DMS53 (cell line): ENCODE measurements around the gene ACTC1.
A peak's percentile ranks its signal among the peaks of the same experiment; 100 is the strongest.
"Not testable (repeated sequence)": the region's sequence is repeated elsewhere in the genome, so short reads cannot be mapped to it uniquely, and the experiment has no call there.

ENCODE experiments used
- DNase-seq: peaks from one replicate; lab custom pipeline; 2025; lab: John Stamatoyannopoulos, UW

The ACTC1 gene

DNA sequence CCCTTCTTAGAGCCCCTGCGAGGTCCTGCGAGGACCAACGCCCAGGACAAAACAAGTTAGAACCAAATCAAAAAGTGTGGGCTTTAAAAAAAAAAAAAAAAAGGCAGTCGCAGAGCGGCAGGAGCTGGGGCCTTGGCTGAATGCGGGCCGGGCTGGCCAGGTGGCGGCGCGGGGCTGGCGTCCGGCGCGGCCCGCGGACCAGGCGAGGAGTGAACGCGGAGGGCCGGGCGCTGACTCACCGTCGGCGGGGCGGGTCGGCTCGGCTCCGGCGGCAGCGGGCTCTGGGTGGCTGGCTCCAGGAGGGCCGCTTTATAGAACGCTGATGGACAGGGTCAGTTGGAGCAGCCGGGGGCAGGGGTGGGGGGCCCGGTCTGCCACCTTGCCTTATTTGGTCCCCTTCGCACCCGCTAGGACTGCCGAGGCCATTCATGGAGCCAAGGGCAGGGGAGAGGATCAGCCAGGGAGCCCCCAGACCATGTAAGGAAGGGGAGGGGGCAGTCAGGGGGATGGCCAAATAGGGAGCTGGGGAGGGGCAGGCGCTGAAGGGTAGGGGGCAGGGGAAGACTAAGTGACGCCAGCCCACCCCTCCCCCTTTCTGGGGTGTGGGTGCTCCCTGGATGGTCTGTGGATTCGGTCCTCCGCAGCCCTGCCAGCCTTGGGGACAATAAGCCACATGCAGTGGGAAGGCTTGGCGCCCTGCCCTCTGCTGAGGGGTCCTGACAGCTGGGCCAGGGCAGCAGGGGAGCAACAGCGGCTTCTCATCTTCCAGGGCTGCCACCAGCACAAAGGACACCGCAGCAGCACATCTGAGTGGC, at the start of gene ACTC1:
Gene ACTC1 (minus strand): TSS at position 283 of the 815 bp plus-strand sequence. CDS start 741 bp downstream, outside the sequence.
- peak; percentile 74 for DNase-seq

- DNase-seq, result no peak
Measured at GRCh38 chr15:34841262-34841725, 45.9 kb upstream of the ACTC1 start.

- no peak for DNase-seq
Measured at GRCh38 chr15:34838282-34838681, 42.9 kb upstream of the ACTC1 start.

DNA sequence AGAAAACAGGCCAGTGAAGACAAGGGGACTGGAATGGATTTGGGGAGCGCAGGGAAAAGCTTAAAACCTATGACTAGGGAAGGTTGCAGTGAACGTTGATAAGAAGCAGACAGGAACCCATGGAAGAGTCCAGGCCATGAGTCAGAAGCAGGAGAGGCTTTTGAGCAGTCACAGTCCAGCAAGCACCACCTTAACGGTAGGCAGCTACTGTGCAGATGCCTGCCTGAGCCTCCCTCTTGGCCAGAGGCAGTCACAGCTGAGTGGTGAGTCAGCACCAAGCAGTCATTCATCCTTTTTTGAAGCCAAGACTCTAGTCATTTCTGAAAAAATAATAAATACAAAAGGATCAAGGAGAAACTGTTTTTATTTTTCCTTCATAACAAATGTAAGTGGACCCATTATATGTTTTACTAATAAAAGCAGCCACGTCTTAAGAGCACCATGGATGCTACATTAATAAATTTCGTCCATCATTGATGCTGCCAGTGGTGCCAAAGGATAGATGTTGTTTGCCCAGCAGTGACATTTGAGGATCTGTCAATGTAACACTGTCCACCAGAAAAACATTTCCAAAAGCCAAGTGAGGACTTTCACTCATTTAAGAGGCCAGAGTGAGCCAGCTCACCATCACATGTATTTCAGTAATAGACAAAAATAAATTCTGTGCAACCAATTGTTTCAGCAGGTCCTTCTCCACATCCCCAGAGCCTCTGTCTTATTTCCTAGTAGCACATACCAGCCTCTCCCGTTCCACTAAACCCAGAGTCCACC, 42.1 kb upstream of the ACTC1 start:
- peak; percentile 87 for DNase-seq

GRCh38 chr15:34828145-34828911, 33.0 kb upstream of the ACTC1 start:
- DNase-seq, result peak; percentile 8

DNA sequence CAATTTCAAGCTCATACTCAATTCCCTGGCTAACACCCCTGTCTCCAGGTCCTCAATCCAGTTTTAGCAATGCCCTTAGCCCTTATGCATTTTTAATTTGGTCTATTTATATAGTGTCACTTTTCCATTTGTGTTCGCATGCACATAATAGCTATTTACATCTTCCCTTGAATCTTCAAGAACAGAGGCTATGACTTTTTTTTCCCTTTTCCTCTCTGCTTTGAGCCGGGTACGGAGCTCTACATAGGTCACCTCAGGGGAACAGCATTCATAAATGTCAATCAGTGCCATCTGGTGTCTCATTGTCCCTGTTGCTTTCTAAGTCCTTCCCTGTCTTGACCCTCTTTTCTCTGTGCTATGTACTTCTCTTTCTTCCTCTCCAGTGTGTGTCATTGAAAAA, 26.5 kb upstream of the ACTC1 start:
- DNase-seq, result no peak

DNA sequence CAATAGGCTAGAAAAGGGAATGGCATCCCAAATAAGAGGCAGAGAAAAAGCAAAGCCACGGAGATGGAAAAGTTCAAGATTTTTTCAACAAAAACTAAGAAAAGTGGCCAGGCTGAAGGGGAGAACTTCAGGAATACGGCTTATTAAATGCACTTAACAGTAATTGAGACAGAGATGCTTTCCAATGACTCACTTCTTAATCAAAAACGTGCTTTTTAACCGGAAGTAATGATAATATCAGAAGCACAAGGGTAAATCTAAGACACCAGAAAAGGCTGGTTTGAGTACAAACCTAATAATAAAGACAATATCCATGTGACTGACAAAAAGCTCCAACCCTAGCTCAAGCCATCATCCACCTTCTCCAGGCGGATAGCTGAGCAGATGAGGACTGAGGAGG, 24.8 kb upstream of the ACTC1 start:
- DNase-seq, result no peak

- no peak for DNase-seq
Measured at GRCh38 chr15:34818526-34818925, 23.2 kb upstream of the ACTC1 start.

DNA sequence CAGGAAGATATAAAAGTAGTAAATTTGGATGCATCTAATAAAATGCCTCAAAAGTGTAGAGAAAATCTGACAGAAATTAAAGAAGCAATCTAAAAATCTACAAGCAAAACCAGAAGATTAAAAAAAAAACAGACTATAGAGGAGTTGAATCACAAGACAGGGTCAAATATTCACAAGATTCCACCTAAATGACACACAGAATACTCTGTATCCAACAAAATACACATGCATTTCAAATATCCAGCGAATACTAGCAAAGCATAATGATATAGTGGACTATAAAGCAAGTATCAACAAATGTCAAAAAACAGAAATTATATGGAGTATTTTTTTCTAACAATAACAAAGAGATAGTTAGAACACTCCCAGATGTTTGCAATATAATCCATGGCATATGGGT, 20.5 kb upstream of the ACTC1 start:
- no peak for DNase-seq

DNA sequence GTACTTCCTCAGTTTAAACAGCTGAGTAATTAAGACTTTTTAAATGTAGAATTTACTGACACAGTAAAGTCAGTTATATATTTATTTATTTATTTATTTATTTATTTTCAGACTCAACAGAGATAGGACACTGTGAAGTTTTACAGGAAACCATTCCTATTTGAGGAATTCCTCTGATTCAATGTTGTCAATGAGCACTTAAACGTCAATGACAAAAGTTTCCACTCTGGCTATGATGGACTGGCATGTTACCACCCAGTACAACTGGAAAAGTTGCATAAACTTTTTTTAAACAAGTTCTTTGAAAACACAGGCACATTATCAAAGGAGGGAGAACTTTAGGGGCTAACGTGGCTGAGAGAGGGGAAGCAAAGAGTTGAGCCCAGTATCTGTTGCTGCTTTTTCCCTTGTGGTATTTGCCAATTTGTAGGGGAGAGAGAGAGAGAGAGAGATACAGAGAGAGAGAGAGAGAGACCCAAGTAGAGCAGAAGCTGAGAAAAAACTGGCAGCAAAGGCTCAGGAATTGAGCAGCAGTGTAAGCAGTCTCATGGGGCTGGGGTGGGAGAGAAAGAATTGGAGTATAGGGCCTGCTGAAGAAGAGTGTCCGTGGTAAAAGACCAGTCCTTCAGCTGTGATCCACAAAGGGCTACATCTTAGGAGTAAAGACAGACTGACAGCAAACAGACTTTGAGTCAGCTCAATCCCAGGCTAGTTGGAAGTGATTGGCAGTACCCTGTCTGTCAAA, 18.3 kb upstream of the ACTC1 start:
- no peak for DNase-seq

DNA sequence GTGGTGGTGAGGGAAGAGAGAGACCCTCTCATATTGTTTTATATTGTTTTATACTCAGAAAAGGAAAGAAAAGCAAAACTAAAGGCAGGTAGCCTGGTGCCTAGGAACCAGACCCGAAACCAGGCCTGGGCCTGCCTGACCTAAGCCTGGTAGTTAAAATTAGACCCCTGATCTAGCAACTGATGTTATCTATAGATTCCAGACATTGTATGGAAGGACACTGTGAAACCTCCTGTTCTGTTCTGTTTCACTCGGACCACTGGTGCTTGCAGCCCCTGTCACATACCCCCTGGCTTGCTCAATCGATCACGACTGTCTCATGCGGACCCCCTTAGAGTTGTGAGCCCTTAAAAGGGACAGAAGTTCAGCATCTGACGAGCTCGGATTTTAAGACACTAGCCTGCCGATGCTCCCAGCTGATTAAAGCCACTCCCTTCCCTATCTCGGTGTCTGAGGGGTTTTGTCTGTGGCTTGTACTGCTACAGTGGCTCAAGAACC, 17.6 kb upstream of the ACTC1 start:
- not testable (repeated sequence) for DNase-seq

GRCh38 chr15:34812369-34812768, 17.0 kb upstream of the ACTC1 start:
- DNase-seq, result no peak

DNA sequence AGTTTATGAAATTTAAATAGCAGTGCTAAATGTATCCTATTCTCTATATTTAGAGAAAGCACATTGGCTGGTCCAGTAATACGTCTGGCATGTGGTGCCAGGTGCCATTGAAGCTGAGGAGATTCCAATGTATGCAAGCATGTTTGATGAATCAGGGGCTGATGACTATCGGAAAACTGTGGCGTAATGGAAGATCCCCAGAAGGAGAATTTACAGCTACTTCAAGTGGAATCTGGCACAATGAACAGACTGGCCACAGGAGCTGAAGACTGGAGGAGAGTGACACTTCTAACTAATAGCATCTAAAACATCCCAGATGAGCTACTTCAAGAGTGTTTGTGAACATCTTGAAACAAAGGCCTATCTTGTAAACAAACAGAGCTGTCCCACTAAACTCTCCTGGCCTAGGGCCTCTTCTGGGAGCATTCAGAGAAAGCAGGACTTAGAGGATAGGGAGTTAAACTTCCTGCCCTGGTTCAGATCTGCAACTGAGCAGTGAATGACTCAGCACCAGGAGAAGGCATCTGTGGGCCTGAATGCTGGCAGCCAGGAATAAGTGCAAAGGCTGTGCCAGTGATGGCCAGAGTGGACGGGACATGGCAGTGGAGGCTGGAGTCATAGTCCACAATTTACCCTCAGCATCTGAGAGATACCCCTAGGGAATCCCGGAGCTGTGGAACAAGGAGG, 15.2 kb upstream of the ACTC1 start:
- peak; percentile 62 for DNase-seq

GRCh38 chr15:34809186-34809585, 13.8 kb upstream of the ACTC1 start:
- no peak for DNase-seq

DNA sequence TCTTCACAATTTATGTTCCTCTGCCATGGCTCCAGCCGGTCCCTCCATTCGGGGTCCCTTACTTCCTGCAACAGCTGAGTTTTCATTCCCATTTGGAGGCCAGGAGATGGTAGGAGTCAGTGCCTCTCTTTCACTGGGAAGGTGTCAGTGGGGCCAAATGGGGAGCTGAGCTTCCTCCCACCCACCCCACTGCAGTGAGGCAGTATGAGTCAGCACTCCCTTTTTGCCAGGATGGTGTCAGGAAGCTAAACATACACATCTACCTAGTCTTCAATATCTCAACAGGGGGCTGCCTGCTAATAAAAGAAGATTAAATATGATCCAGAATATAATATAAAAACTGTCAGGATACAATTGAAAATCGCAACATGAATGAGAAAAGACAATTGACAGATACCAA, 12.7 kb upstream of the ACTC1 start:
- DNase-seq, result no peak

DNA sequence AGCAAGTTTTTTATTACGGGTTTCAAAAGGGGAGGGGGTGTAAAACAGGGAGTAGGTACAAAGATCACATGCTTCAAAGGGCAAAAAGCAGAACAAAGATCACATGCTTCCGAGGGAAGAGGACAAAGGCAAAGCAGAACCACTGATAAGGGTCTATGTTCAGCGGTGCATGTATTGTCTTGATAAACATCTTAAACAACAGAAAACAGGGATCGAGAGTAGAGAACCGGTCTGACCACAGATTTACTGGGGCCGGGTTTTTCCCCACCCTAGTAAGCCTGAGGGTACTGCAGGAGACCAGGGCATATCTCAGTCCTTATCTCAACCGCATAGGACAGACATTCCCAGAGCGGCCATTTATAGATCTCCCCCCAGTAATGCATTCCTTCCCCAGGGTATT, 11.9 kb upstream of the ACTC1 start:
- DNase-seq, result not testable (repeated sequence)

GRCh38 chr15:34804776-34805175, 9.4 kb upstream of the ACTC1 start:
- no peak for DNase-seq

DNA sequence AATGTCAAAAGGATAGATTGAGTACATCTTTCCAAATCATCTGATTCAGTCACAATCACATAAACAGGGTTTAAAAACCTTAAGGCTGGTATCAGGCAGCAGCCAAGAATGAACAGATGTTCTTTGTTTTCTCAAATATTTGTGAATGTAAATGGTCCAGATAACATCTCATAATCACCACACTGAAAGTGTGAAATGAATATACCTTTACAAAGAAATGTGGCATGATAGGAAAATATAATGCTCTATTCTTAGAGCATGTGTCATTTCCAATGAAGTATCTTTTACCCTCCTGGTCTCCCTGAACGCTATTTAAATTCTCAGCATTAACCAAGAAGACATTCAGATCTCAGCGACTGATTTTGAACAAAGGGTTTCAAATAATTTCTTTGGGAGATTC, 8.8 kb upstream of the ACTC1 start:
- DNase-seq, result no peak

GRCh38 chr15:34802803-34803750, 7.7 kb upstream of the ACTC1 start:
- DNase-seq, result no peak

GRCh38 chr15:34802371-34802770, 7.0 kb upstream of the ACTC1 start:
- no peak for DNase-seq
